DND-41 (cell line): ENCODE measurements around the gene RPL3.

Experiments
- ATAC-seq: fragments of 200-7000 bp; cut with Tn5 transposase; 3 replicates; pipeline ENCODE4 v1.9.1; 2021; ENCODE audit warnings: low read depth; ENCODE audit not compliant: insufficient read depth
- DNase-seq: peaks from one replicate; pipeline ENCODE4 v3.0.0-alpha.2; 2020
- H2AFZ ChIP-seq: 2 replicates; pipeline ENCODE4 v1.6.0; 2012; ENCODE audit warnings: low read depth, low read length
- H3K27ac ChIP-seq: 2 replicates; pipeline ENCODE4 v1.5.1; 2012; ENCODE audit warnings: low read length, inconsistent platforms
- H3K27me3 ChIP-seq: fragments of 200-600 bp; sonication (generic); 2 replicates; pipeline ENCODE4 v1.6.0; 2012; ENCODE audit warnings: low read length, mild to moderate bottlenecking, inconsistent platforms; ENCODE audit not compliant: insufficient read depth, poor library complexity
- H3K36me3 ChIP-seq: 2 replicates; pipeline ENCODE4 v1.5.1; 2012; ENCODE audit warnings: low read length, inconsistent platforms; ENCODE audit not compliant: insufficient read depth
- H3K4me1 ChIP-seq: 2 replicates; pipeline ENCODE4 v1.5.1; 2012; ENCODE audit warnings: mild to moderate bottlenecking, low read length; ENCODE audit not compliant: insufficient read depth
- H3K4me2 ChIP-seq: 2 replicates; pipeline ENCODE4 v1.6.0; 2012; ENCODE audit warnings: mild to moderate bottlenecking, moderate library complexity, low read length, inconsistent platforms; ENCODE audit not compliant: insufficient read depth
- H3K4me3 ChIP-seq, 2 experiments: fragments of 200-600 bp in 1 of 2; shearing (Covaris generic) in 1 of 2; 2 replicates each; pipeline ENCODE4 v1.5.1; 2012 to 2016; ENCODE audit warnings: inconsistent platforms in 2 of 2, low read length in 2 of 2, mild to moderate bottlenecking in 2 of 2, low read depth in 1 of 2, moderate library complexity in 1 of 2
- H3K79me2 ChIP-seq: 2 replicates; pipeline ENCODE4 v1.6.0; 2012; ENCODE audit warnings: low read length, inconsistent platforms; ENCODE audit not compliant: insufficient read depth
- H3K9ac ChIP-seq: 2 replicates; pipeline ENCODE4 v1.6.0; 2012; ENCODE audit warnings: low read depth, mild to moderate bottlenecking, inconsistent platforms, low read length, moderate library complexity
- H3K9me3 ChIP-seq: 2 replicates; pipeline ENCODE4 v1.5.1; 2012; ENCODE audit warnings: low read length, moderate library complexity, mild to moderate bottlenecking, inconsistent platforms; ENCODE audit not compliant: insufficient read depth, severe bottlenecking
- H4K20me1 ChIP-seq: 2 replicates; pipeline ENCODE4 v1.6.0; 2012; ENCODE audit warnings: low read length; ENCODE audit not compliant: insufficient read depth
- CTCF ChIP-seq: IDR thresholded peaks from 2 replicates; pipeline ENCODE4 v1.5.1; 2012; ENCODE audit warnings: borderline replicate concordance, low read length, moderate library complexity, mild to moderate bottlenecking; ENCODE audit not compliant: poor library complexity, severe bottlenecking; ENCODE audit errors: extremely low read depth
- EZH2 ChIP-seq: IDR thresholded peaks from 3 replicates; pipeline ENCODE4 v1.6.1; 2012; ENCODE audit warnings: borderline replicate concordance, low read depth, mild to moderate bottlenecking, moderate library complexity, low read length, inconsistent platforms; ENCODE audit not compliant: severe bottlenecking

The RPL3 gene

GRCh38 chr22:39290724-39291161 is 28.7 kb downstream of the RPL3 start:
- H2AFZ ChIP-seq: no peak overlapping the region
- no peaks in the 10 kb centered on the region for H3K36me3 ChIP-seq
- no peaks in the 10 kb centered on the region for H4K20me1 ChIP-seq
- no peaks in the 10 kb centered on the region for H3K27me3 ChIP-seq
- ATAC-seq (no peak), DNase-seq (no peak)
- no peak overlapping the region for H3K27ac ChIP-seq
- H3K4me3 ChIP-seq: no peak overlapping the region
- H3K79me2 ChIP-seq: no peaks in the 10 kb centered on the region
- H3K4me1 ChIP-seq: no peaks in the 10 kb centered on the region
- no peak overlapping the region for H3K4me2 ChIP-seq
- no peak overlapping the region for H3K9ac ChIP-seq
- no peak for TF ChIP-seq EZH2
- TF ChIP-seq CTCF: no peak
- H3K9me3 ChIP-seq: no peaks in the 10 kb centered on the region

GRCh38 chr22:39289975-39290720 is 29.3 kb downstream of the RPL3 start:
- Histone ChIP-seq H3K9me3 (no peaks in the 10 kb centered on the region), H4K20me1 (no peaks in the 10 kb centered on the region), H3K79me2 (no peaks in the 10 kb centered on the region), H3K27me3 (no peaks in the 10 kb centered on the region), H3K4me1 (no peaks in the 10 kb centered on the region), H3K27ac (no peak overlapping the region), H3K4me3 (no peak overlapping the region), H3K9ac (no peak overlapping the region), H3K36me3 (no peaks in the 10 kb centered on the region), H2AFZ (no peak overlapping the region), H3K4me2 (no peak overlapping the region)
- ATAC-seq: no peak
- TF ChIP-seq EZH2 (no peak), CTCF (no peak)
- no peak for DNase-seq

- Histone ChIP-seq H3K4me2 (no peak overlapping the region), H3K9ac (no peak overlapping the region), H3K79me2 (no peaks in the 10 kb centered on the region), H3K4me3 (no peak overlapping the region), H2AFZ (no peak overlapping the region), H3K27ac (no peak overlapping the region), H4K20me1 (no peaks in the 10 kb centered on the region), H3K9me3 (no peaks in the 10 kb centered on the region), H3K27me3 (no peaks in the 10 kb centered on the region), H3K4me1 (no peaks in the 10 kb centered on the region), H3K36me3 (no peaks in the 10 kb centered on the region)
- ATAC-seq (no peak), DNase-seq (no peak)
- TF ChIP-seq CTCF: no peak
- TF ChIP-seq EZH2: no peak
These were observed 29.9 kb downstream of the RPL3 start for GRCh38 chr22:39289533-39289932.
